ENCODE data around the gene ECEL1.
A peak's percentile ranks its signal among the peaks of the same experiment; 100 is the strongest.
"Not testable (repeated sequence)": the region's sequence is repeated elsewhere in the genome, so short reads cannot be mapped to it uniquely, and the experiment has no call there.

The ECEL1 gene

GRCh38 chr2:232458051-232458660, 29.5 kb downstream of the ECEL1 start:
- DNase-seq, result no peak

- DNase-seq, result no peak
Measured at GRCh38 chr2:232457121-232458011, 30.3 kb downstream of the ECEL1 start.

GRCh38 chr2:232456296-232457120, 31.1 kb downstream of the ECEL1 start:
- no peak for DNase-seq

- DNase-seq, result no peak
Measured at GRCh38 chr2:232455426-232456255, 32.0 kb downstream of the ECEL1 start, which contains the start of gene ALPI. ALPI (plus strand) TSS chr2:232456153; CDS start chr2:232456200, 47 bp downstream.

GRCh38 chr2:232454630-232455029, 33.0 kb downstream of the ECEL1 start:
- DNase-seq, result no peak

GRCh38 chr2:232451645-232452044, 36.0 kb downstream of the ECEL1 start:
- not testable (repeated sequence) for DNase-seq

- DNase-seq, result no peak
Measured at GRCh38 chr2:232449964-232450363, 37.7 kb downstream of the ECEL1 start.

GRCh38 chr2:232448304-232448690, 39.3 kb downstream of the ECEL1 start:
- DNase-seq, result no peak

GRCh38 chr2:232447638-232448303, 39.9 kb downstream of the ECEL1 start:
- DNase-seq, result no peak

- no peak for DNase-seq
Measured at GRCh38 chr2:232447091-232447620, 40.5 kb downstream of the ECEL1 start.

GRCh38 chr2:232446266-232446777, 41.3 kb downstream of the ECEL1 start:
- DNase-seq, result peak in 1 of 2 experiments; percentile 7

GRCh38 chr2:232445149-232445885, 42.3 kb downstream of the ECEL1 start:
- DNase-seq, result not testable (repeated sequence)

- DNase-seq, result peak; percentile 27 to 72
Measured at GRCh38 chr2:232444409-232445148, 43.1 kb downstream of the ECEL1 start.

GRCh38 chr2:232443669-232444408, 43.8 kb downstream of the ECEL1 start:
- not testable (repeated sequence) for DNase-seq

- not testable (repeated sequence) for DNase-seq
Measured at GRCh38 chr2:232443047-232443446, 44.6 kb downstream of the ECEL1 start.

- DNase-seq, result not testable (repeated sequence)
Measured at GRCh38 chr2:232442431-232442830, 45.2 kb downstream of the ECEL1 start.

- not testable (repeated sequence) for DNase-seq
Measured at GRCh38 chr2:232441922-232442321, 45.7 kb downstream of the ECEL1 start.

- no peak for DNase-seq
Measured at GRCh38 chr2:232441147-232441651, 46.4 kb downstream of the ECEL1 start.
